Measurements from ENCODE around the gene CES5A. TPM values are rescaled to one million over a fixed set of nuclear protein-coding genes. Genes with fewer than 3 reads are reported as not detected.
"Not testable (repeated sequence)": the region's sequence is repeated elsewhere in the genome, so short reads cannot be mapped to it uniquely, and the experiment has no call there.

Gene CES5A
- total RNA-seq, 4 donors from 2014 or later = not detected

DNA sequence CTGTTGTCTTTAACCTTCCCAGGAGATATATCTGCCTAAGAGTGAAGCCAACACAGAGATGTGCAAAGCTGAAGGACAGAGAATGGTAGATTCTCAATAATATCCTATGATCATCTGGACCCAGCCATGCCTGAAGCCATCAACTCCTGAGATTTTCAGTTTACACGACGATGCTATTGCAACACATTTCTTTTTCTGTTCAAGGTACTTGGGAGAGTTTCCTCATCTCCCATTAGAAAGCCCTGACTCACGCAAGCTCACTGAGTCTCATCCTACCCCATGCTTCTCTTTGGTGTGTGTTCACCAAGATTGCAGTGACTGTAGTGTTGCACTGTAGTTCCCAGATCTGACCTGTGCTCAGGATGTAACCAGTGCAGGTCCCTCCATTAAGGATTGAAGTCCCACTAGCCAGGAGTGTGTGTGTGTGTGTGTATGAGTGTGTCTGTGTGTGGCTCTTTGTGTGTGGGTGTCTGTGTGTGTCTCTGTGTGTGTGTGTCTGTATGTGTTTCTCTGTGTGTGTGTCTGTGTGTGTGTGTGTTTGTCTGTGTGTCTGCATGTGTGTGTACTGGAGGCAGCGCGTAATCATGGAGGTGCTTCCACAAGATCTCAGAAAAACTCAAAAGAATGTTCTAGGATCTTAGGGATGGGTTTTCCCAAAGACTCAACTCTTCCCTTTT, 57.8 kb downstream of the CES5A start:
- TF ChIP-seq, protein P1, sequence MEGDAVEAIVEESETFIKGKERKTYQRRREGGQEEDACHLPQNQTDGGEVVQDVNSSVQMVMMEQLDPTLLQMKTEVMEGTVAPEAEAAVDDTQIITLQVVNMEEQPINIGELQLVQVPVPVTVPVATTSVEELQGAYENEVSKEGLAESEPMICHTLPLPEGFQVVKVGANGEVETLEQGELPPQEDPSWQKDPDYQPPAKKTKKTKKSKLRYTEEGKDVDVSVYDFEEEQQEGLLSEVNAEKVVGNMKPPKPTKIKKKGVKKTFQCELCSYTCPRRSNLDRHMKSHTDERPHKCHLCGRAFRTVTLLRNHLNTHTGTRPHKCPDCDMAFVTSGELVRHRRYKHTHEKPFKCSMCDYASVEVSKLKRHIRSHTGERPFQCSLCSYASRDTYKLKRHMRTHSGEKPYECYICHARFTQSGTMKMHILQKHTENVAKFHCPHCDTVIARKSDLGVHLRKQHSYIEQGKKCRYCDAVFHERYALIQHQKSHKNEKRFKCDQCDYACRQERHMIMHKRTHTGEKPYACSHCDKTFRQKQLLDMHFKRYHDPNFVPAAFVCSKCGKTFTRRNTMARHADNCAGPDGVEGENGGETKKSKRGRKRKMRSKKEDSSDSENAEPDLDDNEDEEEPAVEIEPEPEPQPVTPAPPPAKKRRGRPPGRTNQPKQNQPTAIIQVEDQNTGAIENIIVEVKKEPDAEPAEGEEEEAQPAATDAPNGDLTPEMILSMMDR (IDR thresholded peaks at IDR 0.05) = no peak
- ATAC-seq (ENCODE audit: low FRiP score) = no peak
- no peak for DNase-seq (ENCODE audit: low spot score)

DNA sequence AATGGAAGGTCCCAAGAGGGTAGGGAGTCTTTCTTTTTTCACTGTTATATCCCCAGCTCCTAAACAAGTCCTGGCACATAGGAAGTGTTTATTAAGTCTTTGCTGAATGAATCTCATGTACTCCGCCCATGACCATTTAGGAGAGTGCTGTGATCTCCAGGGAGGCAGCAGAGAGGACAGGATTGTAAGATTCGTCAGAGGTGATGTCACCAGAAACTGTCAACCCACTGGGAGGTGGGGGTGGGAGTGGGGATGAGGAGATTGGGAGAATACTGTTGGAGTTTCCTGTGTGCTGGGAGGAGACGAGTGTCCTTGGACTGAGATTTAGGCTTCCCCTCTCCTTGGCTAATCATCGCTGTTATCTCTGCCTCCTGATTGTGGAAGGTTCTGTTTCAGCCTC, 59.0 kb downstream of the CES5A start:
- DNase-seq (ENCODE audit: low spot score) = not testable (repeated sequence)

GRCh38 chr16:55815320-55815719, 59.9 kb downstream of the CES5A start:
- ATAC-seq (ENCODE audit: low FRiP score) = no peak
- DNase-seq (ENCODE audit: low spot score) = no peak
- TF ChIP-seq, protein P1 (IDR thresholded peaks at IDR 0.05) = no peak

More for the DNA sequence above, 59.0 kb downstream of the CES5A start:
- not testable (repeated sequence) for ATAC-seq (ENCODE audit: low FRiP score)

- ATAC-seq (ENCODE audit: low FRiP score); DNase-seq (ENCODE audit: low spot score): not testable (repeated sequence)
These were observed 61.0 kb downstream of the CES5A start for GRCh38 chr16:55814174-55814573.

- DNase-seq (ENCODE audit: low spot score) = not testable (repeated sequence)
These were observed 61.4 kb downstream of the CES5A start for GRCh38 chr16:55813730-55814129.

GRCh38 chr16:55812951-55813350, 62.2 kb downstream of the CES5A start:
- DNase-seq (ENCODE audit: low spot score) = no peak
- TF ChIP-seq, protein P1 (IDR thresholded peaks at IDR 0.05) = no peak
- ATAC-seq (ENCODE audit: low FRiP score) = no peak

More at GRCh38 chr16:55813730-55814129, 61.4 kb downstream of the CES5A start:
- ATAC-seq (ENCODE audit: low FRiP score) = not testable (repeated sequence)

DNA sequence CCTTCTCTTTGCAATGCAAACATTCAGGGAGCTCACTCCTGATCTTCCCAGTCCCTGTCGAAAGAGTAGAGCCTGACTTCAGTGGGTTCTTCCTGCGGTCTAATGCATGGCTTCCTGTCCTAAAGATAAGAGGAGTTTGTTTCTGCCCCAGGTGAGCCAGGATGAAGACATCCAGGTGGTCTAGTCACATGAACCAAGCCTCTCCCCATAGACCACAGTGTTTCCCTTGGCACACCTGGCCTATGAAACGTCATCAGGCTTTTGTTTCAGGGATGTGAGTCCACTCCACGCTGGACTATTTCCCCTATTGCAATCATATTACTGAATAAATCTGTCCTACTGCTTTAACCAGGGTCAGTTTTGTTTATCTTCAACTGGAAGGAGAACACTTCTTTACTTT, 63.4 kb downstream of the CES5A start:
- no peak for ATAC-seq (ENCODE audit: low FRiP score)
- DNase-seq (ENCODE audit: low spot score) = no peak
- TF ChIP-seq, protein P1 (IDR thresholded peaks at IDR 0.05) = no peak

GRCh38 chr16:55810451-55810961, 64.7 kb downstream of the CES5A start:
- no peak for DNase-seq (ENCODE audit: low spot score)
- ATAC-seq (ENCODE audit: low FRiP score) = no peak
- TF ChIP-seq, protein P1 (IDR thresholded peaks at IDR 0.05) = no peak
